ENCODE results near the gene TTC33. TPM values are rescaled to one million over a fixed set of nuclear protein-coding genes. Genes with fewer than 3 reads are reported as not detected.

TTC33 gene
- total RNA-seq, 1 experiment from 2014 or later: 12.6 TPM

DNA sequence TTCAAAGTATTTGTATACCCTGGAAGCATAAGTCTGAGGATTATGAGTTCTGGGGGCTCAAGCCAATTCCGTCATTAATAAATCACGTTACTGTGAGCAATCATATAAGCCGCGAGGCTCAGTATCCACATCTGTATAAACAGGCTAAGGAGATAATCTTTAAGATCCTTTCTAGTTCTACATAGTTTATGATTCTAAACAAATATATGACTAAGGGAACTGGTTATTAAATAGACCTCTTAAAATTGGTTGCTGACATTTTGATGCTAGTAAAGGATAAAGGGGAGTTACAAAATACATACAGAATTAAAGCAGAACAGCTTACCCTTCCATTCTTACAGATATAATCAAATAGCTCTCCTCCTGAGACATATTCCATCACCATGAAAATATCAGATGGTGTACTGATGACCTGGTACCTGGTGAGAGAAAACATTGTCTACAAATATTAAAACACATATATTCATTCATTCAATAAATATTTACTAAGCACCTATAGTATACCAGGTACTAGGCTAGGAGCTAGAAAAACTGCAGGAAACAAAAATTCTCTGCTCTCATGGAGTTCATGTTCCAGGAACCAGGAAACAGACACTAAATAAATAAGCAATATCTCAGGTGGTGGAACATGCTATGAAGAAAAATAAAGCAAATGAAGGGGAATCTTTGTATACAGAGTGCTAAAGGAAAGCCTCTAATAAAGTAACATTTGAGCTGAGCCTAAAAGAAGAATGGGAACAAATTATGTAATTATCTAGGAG is 19.5 kb upstream of the TTC33 start:
- Histone ChIP-seq H3K27me3 (ENCODE audit: control insufficient read depth, insufficient read depth, low read length) (no peaks in the 10 kb centered on the region), H3K4me1 (ENCODE audit: control insufficient read depth, insufficient read depth, low read length) (peaks cover 14% of the 10 kb centered on the region), H3K9me3 (ENCODE audit: control insufficient read depth, insufficient read depth, low read depth, low read length) (no peaks in the 10 kb centered on the region), H3K27ac (ENCODE audit: low read length) (peak overlapping the region; percentile 49), H3K36me3 (ENCODE audit: control insufficient read depth, insufficient read depth, low read length) (peaks cover 25% of the 10 kb centered on the region), H3K4me3 (ENCODE audit: low read depth in 2 of 2, low read length in 2 of 2) (no peak overlapping the region)
- ATAC-seq (no peak), DNase-seq (ENCODE audit: low read depth, low spot score) (no peak)
- intact Hi-C loops (cut with micrococcal nuclease; ENCODE audit: unreplicated experiment) (no loop called here), in situ Hi-C loops (cut with HindIII; ENCODE audit: low pct_unique_long_range_greater_than_20kb, low sequenced_read_pairs) (no loop called here)
- CTCF ChIA-PET: no interaction called here
- POLR2A ChIA-PET: interaction anchor here (0.6 kb wide), 1 partner anchor 30 kb away, joined by 3 read pairs; no protein-coding TSS in a partner anchor
- no peak for TF ChIP-seq TCF7L2 (IDR thresholded peaks at IDR 0.05; ENCODE audit: low read depth, low read length)
- TF ChIP-seq SIN3A (IDR thresholded peaks at IDR 0.05; ENCODE audit: borderline replicate concordance, insufficient read depth, low read depth, low read length): no peak
- no peak for TF ChIP-seq CTCF (IDR thresholded peaks at IDR 0.05)
- TF ChIP-seq REST (IDR thresholded peaks at IDR 0.05; ENCODE audit: insufficient read depth in 1 of 2, low read depth in 2 of 2, low read length in 1 of 2): no peak
- no peak for TF ChIP-seq POLR2AphosphoS5 (IDR thresholded peaks at IDR 0.05; ENCODE audit: low read depth, low read length)
- BruUV-seq (replicated peaks): no TSS peak

- DNase-seq (ENCODE audit: low read depth, low spot score): no peak
- BruUV-seq (replicated peaks): no TSS peak
- Histone ChIP-seq H3K36me3 (ENCODE audit: control insufficient read depth, insufficient read depth, low read length) (peaks cover 27% of the 10 kb centered on the region), H3K27ac (ENCODE audit: low read length) (no peak overlapping the region), H3K27me3 (ENCODE audit: control insufficient read depth, insufficient read depth, low read length) (no peaks in the 10 kb centered on the region), H3K4me1 (ENCODE audit: control insufficient read depth, insufficient read depth, low read length) (peaks cover 14% of the 10 kb centered on the region), H3K4me3 (ENCODE audit: low read depth in 2 of 2, low read length in 2 of 2) (no peak overlapping the region), H3K9me3 (ENCODE audit: control insufficient read depth, insufficient read depth, low read depth, low read length) (no peaks in the 10 kb centered on the region)
- CTCF ChIA-PET: no interaction called here
- no peak for TF ChIP-seq TCF7L2 (IDR thresholded peaks at IDR 0.05; ENCODE audit: low read depth, low read length)
- TF ChIP-seq REST (IDR thresholded peaks at IDR 0.05; ENCODE audit: insufficient read depth in 1 of 2, low read depth in 2 of 2, low read length in 1 of 2): no peak
- no peak for TF ChIP-seq POLR2AphosphoS5 (IDR thresholded peaks at IDR 0.05; ENCODE audit: low read depth, low read length)
- TF ChIP-seq SIN3A (IDR thresholded peaks at IDR 0.05; ENCODE audit: borderline replicate concordance, insufficient read depth, low read depth, low read length): no peak
- no peak; the same call in 1 of the 2 replicates for TF ChIP-seq CTCF (IDR thresholded peaks at IDR 0.05)
- intact Hi-C loops (cut with micrococcal nuclease; ENCODE audit: unreplicated experiment): no loop called here
- no peak for ATAC-seq
- in situ Hi-C loops (cut with HindIII; ENCODE audit: low pct_unique_long_range_greater_than_20kb, low sequenced_read_pairs): no loop called here
- POLR2A ChIA-PET: no interaction called here
Measured at GRCh38 chr5:40774623-40775022, 18.9 kb upstream of the TTC33 start.
